Right lobe of liver (tissue), 4 donors: ENCODE results near the gene P2RY8.

Experiments
- POLR2A ChIP-seq: fragments of 450-650 bp; IDR thresholded peaks from one replicate; pipeline ENCODE4 v1.6.1; 2017; ENCODE audit warnings: antibody characterized with exemption, mild to moderate bottlenecking
- TF ChIP-seq, protein P1 (sequence below), 4 donors: fragments of 200-600 bp in 3 of 4; fragments of 450-650 bp in 1 of 4; IDR thresholded peaks; one replicate each; pipeline versions ENCODE4 v1.5.1 to v1.8.0; 2016 to 2022; ENCODE audit warnings: antibody characterized with exemption in 4 of 4, mild to moderate bottlenecking in 2 of 4
- donor health status: DM: no; HTN: no; CAD: no.
- donor health status: DM: no; HTN: no; CAD: no.
- donor health status: DM: no; HTN: yes; CAD: no.

DNA sequence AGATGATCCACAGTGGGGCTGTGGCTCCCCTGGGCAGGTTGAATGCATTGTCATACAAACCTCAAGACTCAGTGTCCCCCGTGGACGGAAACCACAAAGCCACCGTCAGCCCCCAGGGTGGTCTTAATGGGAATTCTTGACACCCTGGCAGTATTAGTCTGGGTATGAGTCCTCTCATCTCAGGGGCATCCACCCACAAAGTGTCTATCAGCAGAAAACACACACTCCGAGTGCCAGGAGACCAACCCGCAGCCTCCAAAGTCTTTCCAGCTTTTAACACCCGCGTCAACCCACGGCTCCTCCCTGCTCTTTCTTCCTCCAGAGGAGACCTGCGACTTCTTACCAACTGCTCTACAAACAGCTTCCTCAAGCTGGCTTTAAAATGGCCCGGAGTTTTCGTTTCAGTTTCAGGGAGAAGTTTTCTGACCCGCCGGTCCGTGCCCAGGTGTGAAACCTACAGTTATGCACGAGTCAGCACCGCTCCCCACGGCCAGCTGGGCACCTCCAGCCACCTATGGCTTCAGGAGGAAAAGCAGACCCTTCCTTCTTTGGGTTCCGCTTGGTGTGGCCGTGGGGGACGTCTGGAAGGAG, 69.9 kb downstream of the P2RY8 start:
- TF ChIP-seq POLR2A, result no peak
- TF ChIP-seq, protein P1, sequence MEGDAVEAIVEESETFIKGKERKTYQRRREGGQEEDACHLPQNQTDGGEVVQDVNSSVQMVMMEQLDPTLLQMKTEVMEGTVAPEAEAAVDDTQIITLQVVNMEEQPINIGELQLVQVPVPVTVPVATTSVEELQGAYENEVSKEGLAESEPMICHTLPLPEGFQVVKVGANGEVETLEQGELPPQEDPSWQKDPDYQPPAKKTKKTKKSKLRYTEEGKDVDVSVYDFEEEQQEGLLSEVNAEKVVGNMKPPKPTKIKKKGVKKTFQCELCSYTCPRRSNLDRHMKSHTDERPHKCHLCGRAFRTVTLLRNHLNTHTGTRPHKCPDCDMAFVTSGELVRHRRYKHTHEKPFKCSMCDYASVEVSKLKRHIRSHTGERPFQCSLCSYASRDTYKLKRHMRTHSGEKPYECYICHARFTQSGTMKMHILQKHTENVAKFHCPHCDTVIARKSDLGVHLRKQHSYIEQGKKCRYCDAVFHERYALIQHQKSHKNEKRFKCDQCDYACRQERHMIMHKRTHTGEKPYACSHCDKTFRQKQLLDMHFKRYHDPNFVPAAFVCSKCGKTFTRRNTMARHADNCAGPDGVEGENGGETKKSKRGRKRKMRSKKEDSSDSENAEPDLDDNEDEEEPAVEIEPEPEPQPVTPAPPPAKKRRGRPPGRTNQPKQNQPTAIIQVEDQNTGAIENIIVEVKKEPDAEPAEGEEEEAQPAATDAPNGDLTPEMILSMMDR (IDR thresholded peaks at IDR 0.05), result no peak
